Cerebellar cortex (tissue), 1 donor: ENCODE results near the gene FHL1.
A peak's percentile ranks its signal among the peaks of the same experiment; 100 is the strongest.
"Not testable (repeated sequence)": the region's sequence is repeated elsewhere in the genome, so short reads cannot be mapped to it uniquely, and the experiment has no call there.

Source experiments
- DNase-seq: peaks from one replicate; pipeline ENCODE4 v3.0.0-alpha.2; 2015; ENCODE audit warnings: low spot score

FHL1 gene

DNA sequence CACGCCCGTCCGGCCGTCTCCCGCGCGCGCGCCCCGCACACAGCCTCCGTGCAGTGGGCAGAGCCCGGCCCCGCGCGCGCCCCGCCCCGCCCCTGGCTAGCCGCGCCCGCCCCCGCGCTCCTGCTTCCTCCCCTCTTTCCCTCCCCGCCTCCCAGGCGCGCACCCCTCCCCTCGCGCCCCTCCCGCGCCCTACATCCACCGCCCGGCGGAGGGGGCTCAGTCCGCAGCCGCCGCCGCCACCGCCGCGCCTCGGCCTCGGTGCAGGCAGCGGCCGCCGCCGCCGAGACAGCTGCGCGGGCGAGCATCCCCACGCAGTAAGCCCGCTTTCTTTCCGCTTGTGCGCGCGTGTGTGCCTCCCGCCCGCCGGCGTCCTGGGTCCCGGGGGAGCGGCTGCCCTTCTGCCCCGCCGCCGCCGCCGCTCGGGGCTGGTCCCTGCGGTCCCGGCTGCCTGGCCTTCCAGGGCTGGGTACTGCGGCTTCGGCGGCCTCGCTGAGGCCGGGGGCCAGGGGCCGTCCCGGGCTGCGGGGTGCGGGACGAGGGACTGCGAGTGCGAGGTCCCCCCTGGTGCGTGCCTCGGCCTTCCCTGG, at the start of gene FHL1:
Gene FHL1 (plus strand): TSS at position 219 of the 587 bp plus-strand sequence.
- DNase-seq: peak; percentile 57

- DNase-seq: no peak
These were observed 49.2 kb upstream of the FHL1 start for GRCh38 chrX:136097871-136098805.

GRCh38 chrX:136104936-136105335, 42.4 kb upstream of the FHL1 start:
- DNase-seq: no peak

GRCh38 chrX:136106920-136107528, 40.3 kb upstream of the FHL1 start:
- no peak for DNase-seq

- DNase-seq: not testable (repeated sequence)
These were observed 38.4 kb upstream of the FHL1 start for GRCh38 chrX:136108905-136109304.

DNA sequence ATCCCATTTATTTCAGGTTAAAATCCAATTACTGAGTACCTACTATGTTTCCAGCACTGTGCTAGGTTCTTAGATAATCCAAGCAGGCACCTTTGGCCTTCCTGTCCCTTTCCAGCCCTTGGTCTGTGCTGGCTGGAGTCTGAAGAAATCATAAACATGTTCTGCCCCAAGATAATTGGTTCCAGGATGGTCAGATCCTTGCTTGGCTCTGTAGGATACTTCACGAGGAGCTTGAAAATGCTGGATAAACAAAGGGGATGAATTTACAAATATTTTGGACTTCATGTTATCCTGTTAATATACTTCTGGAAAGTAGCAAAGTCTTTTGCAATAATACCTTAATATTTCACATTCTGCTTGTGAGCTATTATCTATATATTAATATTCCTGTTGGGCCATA, 35.0 kb upstream of the FHL1 start:
- no peak for DNase-seq

GRCh38 chrX:136112778-136113177, 34.6 kb upstream of the FHL1 start:
- DNase-seq: no peak

DNA sequence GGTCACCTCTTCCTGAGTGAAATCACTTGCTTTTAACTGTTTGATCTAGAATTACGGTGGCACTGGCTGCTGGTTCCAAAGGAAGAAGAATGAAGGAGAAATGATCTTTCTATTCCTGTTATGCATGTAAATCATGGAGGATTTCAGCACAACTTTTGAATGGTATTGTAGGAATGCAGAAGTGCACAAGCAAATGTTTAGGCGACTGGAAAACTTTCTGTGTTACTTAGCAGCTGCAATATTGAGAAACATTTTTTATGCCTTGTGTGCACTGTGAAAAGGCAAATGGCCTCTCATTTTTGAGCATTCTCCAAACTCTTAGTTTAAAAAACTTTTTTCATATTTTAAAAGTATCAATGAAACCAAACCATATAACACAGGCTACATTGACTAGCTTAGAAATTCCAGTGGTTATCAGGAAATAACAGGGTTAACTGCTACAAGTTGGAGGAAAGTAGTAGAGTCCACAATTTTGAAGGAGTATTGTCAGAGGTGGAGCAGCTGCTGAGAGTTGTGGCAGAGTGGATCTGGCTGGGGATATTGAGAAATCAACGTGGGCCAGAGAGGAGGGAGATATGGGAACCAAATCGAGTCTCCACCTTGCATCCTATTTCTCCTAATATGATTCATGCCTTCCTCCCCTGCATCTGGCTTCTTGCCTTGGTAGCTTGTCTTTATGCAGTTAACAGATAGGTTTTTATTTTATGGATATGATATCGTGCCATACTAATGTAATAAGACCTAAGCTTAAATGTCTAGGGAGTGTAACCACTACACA, 32.0 kb upstream of the FHL1 start:
- no peak for DNase-seq

GRCh38 chrX:136115904-136116297, 31.4 kb upstream of the FHL1 start:
- no peak for DNase-seq

DNA sequence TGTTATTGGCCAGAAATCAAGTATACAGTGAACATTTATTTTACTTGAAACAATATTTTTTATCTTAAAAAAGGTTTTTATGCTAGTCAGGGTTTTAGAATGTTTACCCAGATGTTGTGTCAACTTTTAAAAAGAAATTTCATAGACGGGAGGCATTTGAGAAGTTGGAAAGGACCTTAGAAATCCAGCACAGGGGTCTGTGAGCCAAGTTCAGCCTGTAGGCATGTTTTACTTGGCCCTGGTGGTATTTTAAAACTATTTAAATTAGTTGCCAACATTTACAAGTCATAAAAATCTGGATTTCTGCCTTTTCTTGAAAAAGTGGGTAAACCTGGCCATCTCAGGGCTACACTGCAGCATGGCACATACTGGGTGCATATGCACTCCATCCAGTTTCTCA, 25.5 kb upstream of the FHL1 start:
- DNase-seq: no peak

DNA sequence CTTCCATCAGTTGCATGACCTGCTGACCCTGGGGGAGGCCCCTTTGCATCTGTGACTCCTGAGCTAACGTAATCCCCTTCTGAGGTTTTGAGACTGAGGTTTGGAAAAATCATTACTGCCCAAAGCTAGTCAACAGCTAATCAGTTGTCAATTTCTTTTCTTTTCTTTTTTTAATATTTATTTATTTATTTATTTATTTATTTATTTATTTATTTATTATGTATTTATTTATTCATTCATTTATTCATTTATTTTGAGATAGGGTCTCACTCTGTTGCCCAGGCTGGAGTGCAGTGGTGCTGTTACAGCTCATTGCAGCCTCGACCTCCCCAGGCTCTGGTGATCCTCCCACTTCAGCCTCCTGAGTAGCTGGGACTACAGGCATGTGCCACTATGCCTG, 25.1 kb upstream of the FHL1 start:
- no peak for DNase-seq

GRCh38 chrX:136125106-136125505, 22.2 kb upstream of the FHL1 start:
- no peak for DNase-seq

DNA sequence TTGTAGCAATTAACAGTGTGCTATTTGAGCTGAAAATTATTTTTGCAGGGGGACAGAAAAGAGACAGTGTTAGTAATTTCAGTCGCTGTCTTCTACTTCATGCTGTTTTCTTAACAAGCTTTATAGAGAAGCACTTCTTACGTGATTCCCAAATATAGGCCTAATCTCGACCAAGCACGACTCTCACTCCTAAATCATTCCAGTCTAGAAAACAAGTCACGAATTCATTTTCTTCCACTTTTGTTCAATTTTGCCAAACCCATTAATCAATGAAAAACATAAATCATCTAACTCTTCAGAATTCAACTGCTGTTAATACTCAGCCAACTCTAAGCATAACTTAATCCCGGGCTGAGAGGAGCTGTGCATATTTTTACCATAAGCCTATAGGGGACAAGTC, 21.0 kb upstream of the FHL1 start:
- no peak for DNase-seq

DNA sequence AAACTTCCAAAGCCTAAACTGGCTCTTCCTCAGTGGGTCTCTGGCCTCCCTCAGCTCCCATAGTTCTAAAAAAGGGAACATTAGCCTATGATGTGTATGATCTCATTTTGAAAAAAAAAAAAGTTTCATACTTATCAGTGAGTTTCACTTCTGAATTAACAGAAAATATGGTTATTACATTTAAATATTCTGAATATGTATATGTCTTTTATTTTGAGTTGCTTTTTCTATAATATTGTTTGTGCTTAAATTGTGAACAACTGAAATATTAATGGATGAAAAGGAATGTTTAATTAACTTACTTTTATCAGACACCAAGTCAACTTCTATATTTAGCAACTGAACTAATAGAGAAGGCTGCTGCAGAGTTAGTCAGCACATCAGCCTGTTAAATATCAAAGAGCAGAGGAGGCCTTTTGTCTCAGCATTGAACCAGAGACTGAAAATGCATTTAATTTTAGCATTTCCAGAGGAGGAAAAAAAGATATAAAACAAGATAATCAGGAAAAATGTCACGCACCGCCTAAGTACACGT, 20.4 kb upstream of the FHL1 start:
- no peak for DNase-seq

- DNase-seq: no peak
These were observed 18.6 kb upstream of the FHL1 start for GRCh38 chrX:136128743-136129142.

- DNase-seq: no peak
These were observed 16.2 kb upstream of the FHL1 start for GRCh38 chrX:136130931-136131833.

DNA sequence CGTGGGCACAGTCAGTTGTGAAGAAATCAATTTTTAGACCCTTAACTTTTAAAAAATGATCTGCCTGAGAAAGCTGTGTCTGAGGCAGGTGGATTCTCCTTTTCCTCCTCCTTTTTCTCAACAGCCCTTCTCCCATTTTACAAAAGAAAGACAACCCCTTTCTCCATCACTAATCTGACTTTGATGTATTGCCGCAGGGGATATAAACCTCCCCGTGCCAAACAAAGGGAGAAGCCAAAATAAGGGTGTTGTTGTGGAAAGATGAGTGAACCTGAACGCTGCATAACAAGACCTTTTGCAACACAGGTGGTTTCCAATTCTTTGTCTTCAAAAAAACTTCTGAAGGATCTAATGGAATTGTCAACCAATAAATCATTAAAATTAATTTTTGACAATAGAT, 8.4 kb upstream of the FHL1 start:
- no peak for DNase-seq

- DNase-seq: no peak
These were observed 5.8 kb upstream of the FHL1 start for GRCh38 chrX:136141569-136141968.

GRCh38 chrX:136142592-136142991, 4.7 kb upstream of the FHL1 start:
- no peak for DNase-seq

DNA sequence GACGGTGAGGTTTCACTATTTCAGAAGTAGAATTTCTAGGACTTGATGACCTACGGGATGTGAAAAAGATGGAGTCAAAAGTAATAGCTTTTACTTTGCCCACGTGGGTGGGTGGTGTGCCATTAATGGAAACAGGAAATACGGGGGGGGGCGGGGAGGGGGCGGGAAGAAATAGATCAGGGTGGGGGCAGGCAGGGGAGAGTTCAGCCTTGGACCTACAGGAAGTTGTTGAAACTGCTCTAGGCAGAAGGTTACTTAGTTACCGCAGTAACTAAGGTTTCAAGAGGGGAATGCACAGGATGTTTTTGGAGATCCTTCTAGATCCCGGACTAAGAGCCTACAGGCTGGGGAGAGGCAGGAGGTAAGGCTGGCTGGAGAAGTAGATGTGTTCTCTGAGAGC, 3.6 kb upstream of the FHL1 start:
- no peak for DNase-seq
